Liver (tissue), 2 donors: ENCODE results near the gene OPN1SW.

Experiments
- TF ChIP-seq, protein P1 (sequence below): IDR thresholded peaks from 2 replicates; pipeline ENCODE4 v1.6.1; 2016; ENCODE audit warnings: antibody characterized with exemption
- TF ChIP-seq, protein P2 (sequence below): IDR thresholded peaks from 2 replicates; pipeline ENCODE4 v1.6.1; 2016; ENCODE audit warnings: antibody characterized with exemption
- donor health status: healthy.

GRCh38 chr7:128792471-128793180 is 17.0 kb upstream of the OPN1SW start:
- TF ChIP-seq, protein P1, sequence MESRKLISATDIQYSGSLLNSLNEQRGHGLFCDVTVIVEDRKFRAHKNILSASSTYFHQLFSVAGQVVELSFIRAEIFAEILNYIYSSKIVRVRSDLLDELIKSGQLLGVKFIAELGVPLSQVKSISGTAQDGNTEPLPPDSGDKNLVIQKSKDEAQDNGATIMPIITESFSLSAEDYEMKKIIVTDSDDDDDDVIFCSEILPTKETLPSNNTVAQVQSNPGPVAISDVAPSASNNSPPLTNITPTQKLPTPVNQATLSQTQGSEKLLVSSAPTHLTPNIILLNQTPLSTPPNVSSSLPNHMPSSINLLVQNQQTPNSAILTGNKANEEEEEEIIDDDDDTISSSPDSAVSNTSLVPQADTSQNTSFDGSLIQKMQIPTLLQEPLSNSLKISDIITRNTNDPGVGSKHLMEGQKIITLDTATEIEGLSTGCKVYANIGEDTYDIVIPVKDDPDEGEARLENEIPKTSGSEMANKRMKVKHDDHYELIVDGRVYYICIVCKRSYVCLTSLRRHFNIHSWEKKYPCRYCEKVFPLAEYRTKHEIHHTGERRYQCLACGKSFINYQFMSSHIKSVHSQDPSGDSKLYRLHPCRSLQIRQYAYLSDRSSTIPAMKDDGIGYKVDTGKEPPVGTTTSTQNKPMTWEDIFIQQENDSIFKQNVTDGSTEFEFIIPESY: no peak
- TF ChIP-seq, protein P2, sequence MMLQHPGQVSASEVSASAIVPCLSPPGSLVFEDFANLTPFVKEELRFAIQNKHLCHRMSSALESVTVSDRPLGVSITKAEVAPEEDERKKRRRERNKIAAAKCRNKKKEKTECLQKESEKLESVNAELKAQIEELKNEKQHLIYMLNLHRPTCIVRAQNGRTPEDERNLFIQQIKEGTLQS: no peak
